ENCODE measurements around the gene CPT1A.

DNA sequence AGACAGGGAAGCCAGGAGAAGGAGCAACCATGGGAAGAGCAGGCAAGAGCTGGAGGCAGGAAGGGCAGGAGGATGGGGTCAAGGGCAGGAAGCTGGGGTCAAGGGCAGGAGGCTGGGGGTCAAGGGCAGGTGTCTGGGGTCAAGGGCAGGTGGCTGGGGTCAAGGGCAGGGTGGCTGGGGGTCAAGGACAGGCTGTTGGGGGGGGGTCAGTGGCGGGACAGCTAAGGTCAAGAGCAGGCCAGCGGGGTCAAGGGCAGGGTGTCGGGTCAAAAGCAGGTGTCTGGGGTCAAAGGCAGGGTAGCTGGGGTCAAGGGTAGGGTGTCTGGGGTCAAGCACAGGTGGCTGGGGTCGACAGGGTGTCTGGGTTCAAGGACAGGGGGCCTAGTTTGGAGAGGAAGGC, 24.2 kb downstream of the CPT1A start:
- TF ChIP-seq CTCF (IDR thresholded peaks at IDR 0.05; ENCODE audit: low read length) (no peak), EZH2 (IDR thresholded peaks at IDR 0.05; ENCODE audit: borderline replicate concordance, low read length) (no peak)
